SIG-M5 (cell line): ENCODE results near the gene LRRC52.

Experiments used
- DNase-seq: peaks from one replicate; lab custom pipeline; 2025; lab: John Stamatoyannopoulos, UW

Gene LRRC52

DNA sequence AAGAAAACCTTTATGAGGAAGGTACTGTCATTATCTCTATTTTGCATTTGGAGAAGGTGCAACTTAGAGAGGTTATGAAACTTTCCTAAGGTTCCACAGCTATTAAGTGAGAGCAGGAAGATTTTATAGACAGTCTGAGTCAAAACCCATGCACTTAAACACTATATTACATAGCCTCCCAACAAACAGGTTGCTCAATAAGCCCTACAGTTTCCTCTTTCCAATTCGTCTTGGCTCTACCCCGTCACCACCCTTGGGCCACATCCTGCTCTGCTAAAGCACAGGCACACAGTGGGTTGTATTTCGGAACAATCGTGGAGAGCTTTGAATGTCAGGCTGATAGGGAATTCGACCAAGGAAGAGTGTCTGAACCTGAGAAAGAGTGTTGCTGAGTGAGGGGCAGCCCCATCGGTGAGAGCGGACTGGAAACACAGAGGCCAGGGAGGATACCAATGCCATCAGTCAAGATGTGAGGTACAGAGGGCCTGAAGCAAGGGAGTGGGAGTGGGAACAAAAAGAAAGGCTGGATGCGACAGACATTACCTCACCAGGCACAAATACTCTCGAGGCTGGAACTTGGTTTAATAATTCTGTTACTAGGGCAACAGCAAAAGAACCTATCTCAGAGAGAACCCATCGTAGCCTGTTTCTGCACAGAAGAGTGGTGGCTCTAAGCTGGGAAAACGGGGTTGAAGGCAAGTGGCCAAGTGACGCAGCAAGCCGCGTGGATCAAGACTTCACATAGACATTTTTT, 6.3 kb upstream of the LRRC52 start:
- DNase-seq = peak; percentile 92

DNA sequence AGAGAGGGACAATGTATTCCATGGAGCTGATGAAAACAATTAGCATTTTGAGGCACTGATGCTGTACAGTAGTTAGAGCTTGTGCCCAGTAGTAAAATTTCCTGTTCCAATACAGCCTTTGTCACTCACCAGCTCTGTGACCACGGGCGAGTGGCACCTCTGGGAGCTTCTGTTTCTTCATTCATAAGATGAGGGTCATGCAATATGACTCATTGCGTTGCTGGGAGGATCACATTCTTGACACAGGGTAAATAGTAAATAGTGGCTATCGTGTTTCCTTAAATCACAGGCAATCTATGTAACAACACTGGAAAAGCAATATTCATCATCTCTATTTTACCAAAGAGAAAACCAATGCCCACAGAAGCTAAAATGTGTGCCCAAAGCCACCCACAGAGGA, 4.5 kb upstream of the LRRC52 start:
- DNase-seq = no peak

DNA sequence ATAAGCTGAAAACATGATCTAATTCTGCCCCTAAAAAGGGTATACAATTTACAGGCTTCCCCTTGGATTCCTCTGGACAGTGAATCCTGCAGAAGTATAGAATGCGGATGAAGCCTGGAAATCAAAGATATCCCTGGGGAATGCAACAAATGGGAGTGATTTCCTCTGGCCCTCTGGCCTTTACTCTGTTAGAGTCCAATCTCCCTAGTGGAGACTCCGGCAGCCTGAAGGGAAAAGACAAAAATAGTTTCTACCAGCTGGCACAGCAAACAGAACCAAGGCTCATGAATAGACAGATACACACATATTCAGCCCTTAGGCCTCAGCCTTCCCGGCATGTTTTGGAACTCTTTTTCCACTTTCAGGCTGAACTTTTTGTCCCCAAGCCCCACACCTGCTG, 3.9 kb upstream of the LRRC52 start:
- no peak for DNase-seq

DNA sequence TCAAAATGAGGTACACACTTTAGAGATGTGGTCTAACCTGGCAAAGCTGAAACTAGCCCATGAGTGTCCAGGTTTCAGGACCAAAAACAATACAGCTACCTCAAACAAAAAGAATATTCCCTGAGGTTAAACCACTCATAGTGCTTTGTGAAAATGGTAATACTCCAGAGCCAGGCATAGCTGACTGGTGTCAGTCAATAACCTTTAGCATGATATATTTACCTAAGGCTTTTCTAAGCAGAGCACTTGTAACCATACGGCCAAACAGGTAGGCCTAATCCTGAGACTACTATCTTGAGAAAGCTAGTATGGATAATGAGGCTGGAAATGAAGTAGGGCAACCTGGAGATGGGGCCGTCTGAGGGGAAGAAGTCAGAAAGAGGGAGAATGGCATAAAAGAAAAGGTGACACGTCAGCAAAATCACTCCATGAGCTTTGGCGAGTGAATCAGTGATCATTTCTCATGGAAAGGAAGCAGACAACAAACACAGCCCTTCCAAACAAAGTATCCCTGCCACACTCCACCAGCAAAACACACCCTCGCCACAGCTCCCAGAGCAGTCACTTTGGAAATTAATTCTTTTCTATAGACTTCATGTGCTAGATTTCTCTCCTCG, 1.7 kb upstream of the LRRC52 start:
- no peak for DNase-seq

DNA sequence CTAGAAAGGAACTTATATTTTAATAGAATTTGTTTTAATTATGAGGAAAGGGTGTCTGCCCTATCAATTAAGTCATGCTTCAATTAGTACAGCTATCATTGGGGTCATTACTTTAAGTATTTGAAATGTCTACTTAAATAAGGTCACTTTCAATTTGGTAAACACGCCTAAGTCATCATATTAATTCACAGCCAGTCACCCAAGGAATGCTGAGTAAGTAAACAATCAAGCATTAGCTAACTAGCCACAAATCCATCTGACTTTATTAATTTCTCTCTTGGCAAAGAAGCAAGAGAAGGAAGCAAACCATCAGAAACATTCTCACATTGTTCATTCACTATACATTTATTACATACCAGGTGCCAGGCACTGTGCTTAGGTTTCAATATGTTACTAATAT, 1.2 kb upstream of the LRRC52 start:
- DNase-seq = no peak

DNA sequence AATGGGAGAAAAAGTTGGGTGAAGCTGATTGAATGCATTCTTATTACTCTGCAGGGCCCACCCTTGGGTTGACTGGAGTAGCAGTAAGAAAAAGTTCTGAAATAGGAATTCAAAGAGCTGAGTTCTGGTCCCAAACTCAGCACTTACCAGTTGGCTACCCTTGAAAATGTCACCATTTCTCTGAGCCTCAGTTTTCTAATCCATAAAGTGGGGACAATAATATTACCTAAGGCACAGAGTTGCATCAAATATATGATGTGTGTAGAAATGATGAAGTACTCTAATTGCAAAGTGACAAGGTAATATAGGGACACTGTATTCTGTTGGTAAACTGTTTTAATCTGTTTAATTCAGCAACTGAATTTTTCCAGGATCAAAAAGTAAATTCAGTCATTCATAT, 1.2 kb downstream of the LRRC52 start:
- no peak for DNase-seq

DNA sequence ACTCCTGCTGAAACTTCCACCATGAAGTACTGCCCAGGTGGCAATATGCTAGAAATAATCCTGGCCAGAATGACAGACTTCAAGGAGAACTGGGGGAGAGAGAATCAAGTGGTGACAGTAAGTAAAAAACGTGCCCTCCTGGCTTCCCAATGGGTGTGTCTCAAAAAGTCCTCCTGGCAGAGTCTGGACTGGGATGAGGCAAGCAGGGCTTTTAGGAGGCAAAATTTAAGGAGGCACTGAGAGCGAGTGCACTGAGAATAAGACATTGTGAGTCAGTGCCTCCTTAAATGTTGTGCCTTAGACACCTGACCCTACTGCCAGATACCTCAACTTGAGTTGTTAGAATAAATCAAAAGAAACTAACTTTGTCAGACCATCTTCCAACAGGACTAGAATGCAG, 2.2 kb downstream of the LRRC52 start:
- no peak for DNase-seq

DNA sequence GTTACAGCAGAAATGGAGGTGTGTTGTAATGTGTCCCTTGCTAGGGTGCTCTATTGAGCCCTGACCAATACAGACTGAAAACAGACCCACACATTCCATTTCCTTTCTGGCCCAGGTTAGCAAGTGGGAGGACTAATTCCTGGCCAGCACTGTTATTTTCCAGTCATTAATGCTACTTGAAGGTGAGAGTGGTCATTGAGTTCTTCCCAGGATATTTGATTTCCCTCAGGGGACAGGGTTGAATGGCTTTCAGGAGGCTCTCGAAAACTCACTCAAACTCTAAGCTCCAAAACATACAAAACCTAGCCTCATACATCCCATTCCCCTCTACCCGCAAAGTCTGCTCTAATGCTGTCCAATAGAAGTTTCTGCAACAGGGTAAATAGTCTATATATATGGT, 6.2 kb downstream of the LRRC52 start:
- DNase-seq = no peak

DNA sequence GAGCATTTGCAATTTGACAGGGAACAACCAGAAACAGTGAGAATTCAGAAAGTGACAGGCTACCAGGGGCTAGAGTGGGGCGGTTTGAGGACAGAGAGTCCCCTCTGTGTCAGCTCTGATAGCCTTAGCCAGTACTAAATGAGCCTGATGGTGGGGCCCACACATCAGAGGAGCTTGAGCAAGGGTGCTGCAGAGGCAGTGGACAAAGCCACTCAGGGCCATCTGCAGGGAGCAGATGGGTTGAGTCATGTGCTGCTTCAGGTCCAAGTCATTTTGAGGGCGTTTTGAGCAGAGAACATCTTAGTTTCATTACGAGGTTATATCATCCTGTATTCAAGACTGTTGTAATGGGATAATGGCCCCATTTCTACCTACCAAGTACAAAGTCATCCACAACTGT, 7.7 kb downstream of the LRRC52 start:
- no peak for DNase-seq

DNA sequence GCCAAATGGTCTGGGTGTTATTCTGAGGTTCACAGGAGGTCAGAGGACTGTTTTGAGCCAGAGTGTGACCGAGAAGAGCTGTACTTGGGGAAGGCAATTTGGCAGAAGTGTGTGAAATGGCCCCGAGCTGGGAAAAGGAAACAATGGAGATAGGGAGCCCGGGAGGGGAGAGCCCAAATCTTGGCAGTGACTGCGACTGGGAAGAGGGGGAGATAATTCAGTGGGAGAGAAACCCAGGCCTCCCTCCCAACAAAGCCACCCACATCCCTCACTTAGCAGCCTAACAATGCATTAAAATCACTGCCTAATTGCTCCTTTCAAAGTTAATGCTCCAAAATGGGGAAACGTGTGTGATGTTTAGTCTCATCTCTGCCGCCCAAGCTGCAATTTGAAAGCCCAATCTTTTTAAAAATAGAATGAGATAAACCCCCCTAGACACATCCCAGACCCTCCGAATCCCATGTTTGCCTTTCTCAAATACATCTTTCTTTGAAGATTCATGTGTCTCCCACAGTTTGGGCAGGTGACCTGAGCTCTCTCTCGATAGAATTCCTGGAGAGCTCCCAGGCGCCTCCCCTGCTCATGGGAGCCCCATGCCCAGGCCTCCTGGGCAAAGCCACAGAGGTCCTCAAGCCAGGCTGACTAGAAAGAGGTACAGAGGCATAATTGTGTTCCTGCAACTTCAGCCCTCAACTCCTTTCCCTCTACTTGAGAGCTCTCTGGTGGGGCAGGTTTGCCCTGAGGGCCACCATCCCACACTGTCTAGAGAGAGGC, 17.3 kb downstream of the LRRC52 start:
- DNase-seq = no peak

DNA sequence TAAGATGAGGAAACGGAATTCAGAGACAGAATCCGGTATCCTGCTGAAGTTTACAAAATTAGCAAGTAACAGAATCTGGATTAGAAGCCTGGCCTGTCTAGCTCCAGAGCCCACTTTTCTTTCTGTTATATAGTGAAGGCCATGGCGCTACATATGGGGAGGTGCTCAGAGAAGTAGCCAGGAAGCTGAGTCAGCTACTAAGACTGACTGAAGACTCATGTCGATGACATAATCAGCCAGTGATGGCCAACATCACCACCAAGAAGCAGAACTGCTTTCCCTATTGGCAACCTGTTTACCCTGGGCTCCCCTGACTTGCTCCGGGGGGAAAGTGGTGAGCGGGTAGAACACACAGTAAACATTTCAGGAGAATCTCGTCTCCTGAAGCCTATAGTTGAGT, 18.8 kb downstream of the LRRC52 start:
- DNase-seq = no peak

DNA sequence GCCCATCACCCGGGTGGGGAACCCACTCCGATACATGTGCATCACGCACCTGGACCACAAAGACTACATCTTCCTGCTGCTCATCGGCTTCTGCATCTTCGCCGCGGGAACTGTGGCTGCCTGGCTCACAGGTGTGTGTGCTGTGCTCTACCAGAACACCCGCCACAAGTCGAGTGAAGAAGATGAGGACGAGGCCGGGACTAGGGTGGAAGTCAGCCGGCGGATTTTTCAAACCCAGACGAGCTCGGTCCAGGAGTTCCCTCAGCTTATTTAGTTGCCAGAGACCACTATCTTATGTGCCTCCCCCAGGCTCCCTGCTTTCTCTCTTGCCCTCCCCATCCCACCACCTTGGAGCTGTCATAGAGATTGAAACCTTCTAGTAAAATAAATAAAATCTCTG, 19.8 kb downstream of the LRRC52 start:
- DNase-seq = no peak

DNA sequence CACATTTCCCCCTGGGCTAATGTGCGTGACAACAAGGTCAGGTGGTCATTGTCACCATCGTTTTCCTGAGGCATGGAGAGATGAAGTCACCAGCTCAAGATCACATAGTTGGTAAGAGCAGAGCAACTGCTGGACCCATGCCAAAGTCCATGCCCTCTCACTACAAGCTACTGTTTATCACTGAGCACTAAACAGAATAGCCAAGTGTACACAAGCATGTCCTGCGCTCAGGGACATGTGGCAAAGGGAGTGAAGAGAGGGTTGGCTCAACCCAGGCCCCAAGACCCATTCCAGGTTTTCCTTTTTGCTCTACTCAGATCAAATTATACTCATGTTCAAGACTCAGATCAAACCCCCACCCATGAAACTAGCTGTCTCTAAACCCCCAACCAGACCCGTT, 20.8 kb downstream of the LRRC52 start:
- DNase-seq = no peak

DNA sequence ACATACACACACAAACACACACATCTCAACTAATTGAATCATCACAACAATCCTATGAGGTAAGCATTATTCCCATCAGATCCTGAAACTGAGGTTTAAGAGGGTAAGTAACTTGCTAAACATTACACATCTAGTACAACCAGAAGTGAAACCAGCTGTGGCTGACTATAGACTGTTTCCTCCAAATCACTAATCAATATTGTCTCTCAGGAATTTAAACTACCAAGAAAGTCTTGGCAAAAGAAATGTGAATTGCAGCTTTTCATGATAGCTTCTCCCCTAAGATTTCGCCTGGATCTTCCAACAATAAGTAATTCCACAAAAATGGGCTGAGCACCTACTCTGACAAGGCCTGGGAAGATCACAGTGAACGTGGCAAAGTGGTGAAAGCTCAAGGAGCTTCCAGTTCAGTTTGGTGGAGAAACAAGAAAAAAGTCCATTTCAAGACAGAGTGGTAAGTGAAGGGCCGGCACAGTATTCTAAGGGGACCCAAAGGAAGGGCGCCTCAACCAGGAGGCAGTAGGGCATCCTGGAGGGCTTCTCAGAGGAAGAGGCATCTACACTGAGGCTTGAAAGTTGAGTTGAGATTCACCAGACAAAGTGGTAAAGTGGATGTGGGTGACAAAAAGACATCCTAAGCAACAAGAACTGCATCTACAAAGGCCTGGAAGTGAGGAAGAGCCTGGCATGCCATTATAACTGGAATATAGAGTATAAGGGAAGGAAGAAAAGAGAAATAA, 22.1 kb downstream of the LRRC52 start:
- DNase-seq = no peak

DNA sequence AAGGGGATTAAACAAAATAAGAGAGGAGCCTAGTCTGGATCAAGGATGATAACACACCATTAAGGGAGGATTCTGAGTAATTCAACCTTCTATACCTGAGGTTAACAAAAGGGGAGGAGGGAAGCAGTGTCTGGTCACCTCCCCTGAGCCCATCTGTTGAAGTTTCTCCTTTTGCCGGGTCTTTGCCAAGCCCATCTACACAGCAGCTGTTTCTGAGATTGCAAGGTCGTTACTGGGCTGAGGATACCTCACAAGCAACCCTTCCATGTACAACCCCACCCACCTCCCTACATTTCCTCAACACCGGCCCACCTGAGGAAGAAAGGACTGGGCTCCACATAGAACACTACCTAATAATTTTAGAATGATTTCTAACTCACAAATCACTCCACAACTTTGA, 26.3 kb downstream of the LRRC52 start:
- DNase-seq = no peak

DNA sequence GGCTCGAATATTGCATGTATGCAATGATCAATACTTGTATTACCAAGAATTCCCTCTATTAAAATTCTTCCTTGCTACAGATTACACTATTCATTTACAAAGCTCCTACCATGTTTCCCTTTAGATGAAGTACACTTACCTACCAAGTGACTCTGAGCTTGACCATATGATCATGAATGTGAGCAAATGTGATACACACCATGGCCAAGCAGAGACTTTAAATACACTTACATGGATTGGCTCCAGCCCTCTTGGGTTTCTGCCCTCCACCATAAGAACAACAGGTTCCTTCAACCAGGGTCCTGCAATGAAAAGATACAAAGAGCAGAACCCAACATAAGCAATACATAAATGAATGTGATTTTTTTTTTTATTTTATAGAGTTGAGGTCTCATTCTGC, 30.0 kb downstream of the LRRC52 start:
- no peak for DNase-seq

DNA sequence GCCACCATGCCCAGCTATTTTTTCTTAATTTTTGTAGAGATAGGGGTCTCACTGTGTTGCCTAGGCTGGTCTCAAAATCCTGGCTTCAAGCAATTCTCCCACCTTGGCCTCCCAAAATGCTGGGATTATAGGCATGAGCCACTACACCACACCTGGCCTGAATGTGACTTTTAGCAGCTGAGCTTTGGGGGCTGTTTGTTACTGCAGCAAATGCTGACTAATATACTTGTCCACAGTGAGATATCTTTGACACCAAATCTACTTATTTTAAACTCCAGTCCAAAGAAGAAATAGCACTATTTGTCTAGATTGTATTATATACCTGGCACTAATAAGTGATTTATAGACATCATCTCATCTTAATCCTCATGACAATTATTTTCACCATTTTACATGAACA, 30.5 kb downstream of the LRRC52 start:
- no peak for DNase-seq

DNA sequence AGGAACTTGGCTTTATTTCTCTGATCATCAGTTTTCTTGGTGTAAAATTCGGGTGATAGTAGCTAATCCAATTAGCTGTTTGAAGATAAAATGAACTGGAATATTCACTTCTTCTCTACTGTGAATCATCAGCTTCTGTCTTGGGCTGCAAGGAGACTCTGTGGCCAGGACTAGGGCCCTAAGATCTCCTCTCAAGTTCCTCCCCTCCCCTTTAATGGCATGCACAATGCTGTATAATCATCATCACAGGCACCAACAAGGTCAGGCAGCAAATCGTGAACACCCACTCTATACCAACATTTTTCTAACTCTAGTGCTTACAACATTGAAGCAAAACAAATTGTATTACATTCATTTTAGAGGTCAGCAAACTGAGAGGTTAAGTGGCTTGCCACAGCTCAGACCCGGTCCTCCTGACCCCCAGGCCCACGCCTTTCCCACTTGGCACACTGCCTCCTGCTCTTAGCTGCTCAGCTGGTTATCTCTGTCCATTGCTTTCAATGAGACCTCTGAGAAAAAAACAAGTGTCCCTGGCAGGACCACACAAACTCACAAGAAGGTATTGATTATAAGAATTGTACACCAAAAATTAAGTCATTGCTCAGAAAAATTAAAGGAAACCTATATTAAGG, 31.8 kb downstream of the LRRC52 start:
- DNase-seq = no peak

DNA sequence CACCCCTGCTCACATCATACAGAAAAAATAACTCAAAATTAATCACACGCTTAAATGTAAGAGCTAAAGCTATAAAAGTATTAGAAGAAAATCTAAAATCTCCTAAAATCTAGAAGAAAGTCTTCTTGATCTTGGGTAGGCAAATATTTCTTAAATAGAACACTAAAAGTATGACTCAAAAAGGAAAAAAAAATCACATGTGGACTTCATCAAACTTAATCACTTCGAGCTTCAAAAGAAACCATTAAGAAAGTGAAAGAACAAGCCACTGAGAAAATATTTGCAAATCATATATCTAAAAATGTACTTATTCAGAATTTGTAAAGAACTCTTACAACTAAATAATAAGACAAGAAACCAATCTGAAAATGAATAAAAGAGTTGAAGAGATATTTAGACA, 32.7 kb downstream of the LRRC52 start:
- DNase-seq = no peak

DNA sequence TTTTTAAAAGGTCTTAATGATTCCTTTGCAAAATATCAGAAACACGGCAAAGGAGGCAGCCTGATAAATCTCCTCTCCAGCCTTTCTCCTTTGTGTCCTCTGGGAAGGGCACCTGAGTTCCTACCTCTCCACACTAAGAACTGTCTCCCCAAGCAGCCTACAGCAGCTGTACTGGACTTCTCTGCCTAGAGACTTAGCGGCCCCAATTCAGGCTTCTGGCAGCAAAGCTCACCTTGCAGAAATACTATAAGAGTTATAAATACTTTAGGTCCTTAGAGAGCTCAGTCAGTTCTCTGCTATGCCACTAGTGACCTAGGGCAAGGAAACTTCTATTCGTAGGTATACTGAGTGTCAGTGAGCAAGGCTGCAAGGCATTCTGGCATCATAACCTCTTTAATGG, 33.9 kb downstream of the LRRC52 start:
- DNase-seq = no peak

DNA sequence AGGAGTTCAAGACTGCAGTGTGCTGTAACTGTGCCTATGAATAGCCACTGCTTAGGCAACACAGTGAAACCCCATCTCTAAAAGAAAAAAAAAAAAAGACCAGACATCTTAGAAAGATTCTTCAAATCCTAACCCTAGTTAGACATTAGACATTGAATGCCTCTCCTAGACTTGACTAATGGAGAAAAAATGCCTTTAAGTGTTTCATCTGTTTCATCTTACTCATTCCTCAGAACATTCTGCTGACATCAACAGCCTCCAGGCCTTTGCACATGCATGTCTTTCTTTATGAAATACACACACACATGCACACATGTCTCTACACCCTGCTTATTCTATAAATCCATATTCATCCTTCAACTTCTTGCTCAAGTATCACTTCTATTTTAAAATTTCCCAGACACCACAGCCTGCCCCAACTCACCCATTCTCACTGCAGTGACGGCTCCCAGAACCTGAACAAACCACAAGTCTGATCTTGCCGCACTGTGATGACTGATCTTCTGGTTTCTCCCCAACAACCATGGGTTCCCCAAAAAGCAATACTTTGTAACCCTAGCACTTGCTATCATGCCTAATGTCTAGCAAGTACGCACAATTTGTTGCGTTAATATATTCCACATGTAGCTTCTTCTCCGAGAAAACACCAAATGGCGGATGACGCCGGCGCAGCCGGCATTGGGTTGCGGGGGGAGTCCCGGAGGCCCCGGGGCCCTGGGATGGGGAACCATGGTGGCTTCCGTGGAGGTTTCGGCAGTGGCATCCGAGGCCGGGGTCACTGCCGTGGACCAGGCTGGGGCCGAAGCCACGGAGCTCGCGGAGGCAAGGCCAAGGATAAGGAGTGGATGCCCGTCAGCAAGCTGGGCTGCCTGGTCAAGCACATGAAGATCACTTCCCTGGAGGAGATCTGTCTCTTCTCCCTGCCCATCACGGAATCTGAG, 37.4 kb downstream of the LRRC52 start:
- DNase-seq = no peak
